SU-DHL-6 (cell line): ENCODE results near the gene MTREX.

Experiments used
- CTCF ChIP-seq: fragments of 200-600 bp; sonication (generic); IDR thresholded peaks from one replicate; pipeline ENCODE4 v1.5.1; 2017; ENCODE audit warnings: antibody characterized with exemption, mild to moderate bottlenecking, low read length, moderate library complexity; ENCODE audit not compliant: insufficient read depth, poor library complexity, severe bottlenecking
- EZH2phosphoT487 ChIP-seq: fragments of 200-600 bp; sonication (generic), shearing (Covaris generic); conservative IDR thresholded peaks from 2 replicates; pipeline ENCODE4 v1.6.1; 2018; ENCODE audit warnings: mild to moderate bottlenecking, antibody characterized with exemption, low read length, moderate library complexity, mixed read lengths

DNA sequence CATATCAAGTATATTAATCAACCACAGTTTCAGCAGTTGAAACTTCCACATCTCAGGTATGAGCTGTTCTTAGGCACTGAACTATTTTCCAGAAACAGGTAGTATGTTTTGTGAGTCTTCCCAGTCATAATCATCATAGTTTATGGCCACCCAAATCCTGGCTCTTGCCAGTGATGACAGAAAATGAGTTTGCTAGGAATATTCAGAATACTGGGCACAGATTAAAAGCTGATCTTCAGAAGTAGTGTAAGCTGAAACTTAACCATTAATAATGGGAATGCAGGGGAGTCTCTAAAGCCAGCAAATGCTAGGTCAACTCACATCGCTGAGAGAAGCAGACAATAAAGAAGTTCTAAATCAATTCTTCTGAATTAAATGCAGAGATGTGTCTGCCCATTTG lies 162.5 kb downstream of the MTREX start:
- TF ChIP-seq CTCF (no peak), EZH2phosphoT487 (no peak)
